H1 (cell line): ENCODE results near the gene ZNF425. TPM values are rescaled to one million over a fixed set of nuclear protein-coding genes. Genes with fewer than 3 reads are reported as not detected.
A peak's percentile ranks its signal among the peaks of the same experiment; 100 is the strongest.

Experiments used
- CTCF ChIA-PET: fragments of 300-600 bp; sonication (Branson Sonifier 250); formaldehyde crosslinking; loops from one replicate; lab custom pipeline; 2021; ENCODE audit not compliant: partially characterized antibody; lab: Charles Lee
- POLR2A ChIA-PET: fragments of 300-600 bp; sonication (Branson Sonifier 250); formaldehyde crosslinking; loops from one replicate; lab custom pipeline; 2021; ENCODE audit warnings: inconsistent platforms; ENCODE audit not compliant: partially characterized antibody; lab: Charles Lee
- DNase-seq, 2 experiments: peaks; one replicate each; pipeline versions ENCODE4 v3.0.0 to v3.0.0-alpha.2; 2010 to 2022; ENCODE audit warnings: low spot score in 2 of 2, low read depth in 1 of 2, mixed read lengths in 1 of 2
- FAIRE-seq: peaks from 2 replicates; lab custom pipeline; 2011; peaks lifted over from hg19 to GRCh38; lab: Jason Lieb, UNC
- H2AFZ ChIP-seq: 2 replicates; pipeline ENCODE4 v1.8.1; 2012; ENCODE audit warnings: low read length, inconsistent platforms
- H2AK5ac ChIP-seq: 2 replicates; pipeline ENCODE4 v1.6.1; 2013; ENCODE audit warnings: low read depth, low read length
- H2BK120ac ChIP-seq: replicated peaks from 2 replicates; pipeline ENCODE3; 2013; ENCODE audit warnings: low read depth, low read length, inconsistent platforms
- H2BK12ac ChIP-seq: 2 replicates; pipeline ENCODE4 v1.6.1; 2013; ENCODE audit warnings: low read depth, low read length
- H2BK15ac ChIP-seq: 2 replicates; pipeline ENCODE4 v1.6.1; 2013; ENCODE audit warnings: low read length
- H2BK20ac ChIP-seq: 2 replicates; pipeline ENCODE4 v1.6.1; 2013; ENCODE audit warnings: low read length
- H2BK5ac ChIP-seq: 2 replicates; pipeline ENCODE4 v1.6.1; 2013; ENCODE audit warnings: low read depth, low read length
- H3K14ac ChIP-seq: 2 replicates; pipeline ENCODE4 v1.6.1; 2013; ENCODE audit warnings: inconsistent platforms; ENCODE audit not compliant: insufficient read length
- H3K18ac ChIP-seq: 2 replicates; pipeline ENCODE4 v1.6.1; 2013; ENCODE audit warnings: low read length; ENCODE audit errors: extremely low read depth
- H3K23ac ChIP-seq: 2 replicates; pipeline ENCODE4 v1.6.1; 2013; ENCODE audit warnings: inconsistent platforms; ENCODE audit not compliant: insufficient read length
- H3K23me2 ChIP-seq: 2 replicates; pipeline ENCODE4 v1.6.1; 2013; ENCODE audit warnings: low read depth, low read length
- H3K27ac ChIP-seq: 2 replicates; pipeline ENCODE4 v1.6.1; 2011; ENCODE audit warnings: low read depth, low read length, inconsistent platforms
- H3K27me3 ChIP-seq, 4 experiments: replicated peaks in 1 of 4; 1 replicate in 1 of 4; 2 replicates in 3 of 4; pipeline versions ENCODE4 v1.6.1 to v1.8.1; 2011 to 2013; ENCODE audit warnings: low read length in 3 of 4, mild to moderate bottlenecking in 3 of 4, inconsistent platforms in 2 of 4, mixed read lengths in 2 of 4, moderate library complexity in 1 of 4; ENCODE audit not compliant: control insufficient read depth in 3 of 4, insufficient read depth in 3 of 4; ENCODE audit errors: extremely low read depth in 1 of 4
- H3K36me3 ChIP-seq, 4 experiments: 2 replicates each; pipeline versions ENCODE4 v1.6.1 to v1.8.1; 2011 to 2013; ENCODE audit warnings: mild to moderate bottlenecking in 4 of 4, low read length in 3 of 4, moderate library complexity in 2 of 4, control low read depth in 1 of 4, inconsistent platforms in 1 of 4; ENCODE audit not compliant: insufficient read depth in 4 of 4, control insufficient read depth in 2 of 4
- H3K4ac ChIP-seq: replicated peaks from 2 replicates; pipeline ENCODE3; 2013; ENCODE audit warnings: low read length, low read depth, mixed read lengths, inconsistent platforms; ENCODE audit not compliant: insufficient read length
- H3K4me1 ChIP-seq, 4 experiments: replicated peaks in 1 of 4; 1 replicate in 1 of 4; 2 replicates in 3 of 4; pipeline versions ENCODE4 v1.6.1 to v1.8.1; 2011 to 2013; ENCODE audit warnings: low read length in 3 of 4, inconsistent platforms in 2 of 4, mixed read lengths in 1 of 4; ENCODE audit not compliant: insufficient read depth in 4 of 4, control insufficient read depth in 3 of 4
- H3K4me2 ChIP-seq, 2 experiments: 2 replicates each; pipeline versions ENCODE4 v1.6.1 to v1.8.1; 2011 to 2013; ENCODE audit warnings: low read depth in 2 of 2, low read length in 2 of 2, control low read depth in 1 of 2, inconsistent platforms in 1 of 2, mild to moderate bottlenecking in 1 of 2; ENCODE audit not compliant: insufficient read depth in 1 of 2
- H3K4me3 ChIP-seq, 4 experiments: fragments of 200-600, 300-600 bp in 1 of 4; sonication (generic), shearing (Covaris generic), sonication (Bioruptor Twin) in 1 of 4; 2 replicates each; pipeline versions ENCODE4 v1.5.1 to v1.8.1; 2011 to 2016; ENCODE audit warnings: low read length in 4 of 4, low read depth in 3 of 4, control low read depth in 2 of 4, inconsistent platforms in 2 of 4, mild to moderate bottlenecking in 2 of 4, mixed read lengths in 1 of 4, moderate library complexity in 1 of 4; ENCODE audit not compliant: insufficient read depth in 2 of 4; ENCODE audit errors: extremely low read depth in 1 of 4
- H3K56ac ChIP-seq: replicated peaks from 2 replicates; pipeline ENCODE3; 2013; ENCODE audit warnings: low read depth, mild to moderate bottlenecking, mixed read lengths, low read length, inconsistent platforms; ENCODE audit not compliant: insufficient read length
- H3K79me1 ChIP-seq: 2 replicates; pipeline ENCODE4 v1.6.1; 2013; ENCODE audit warnings: low read depth, low read length, control low read depth
- H3K79me2 ChIP-seq, 2 experiments: 2 replicates each; pipeline versions ENCODE4 v1.6.1 to v1.8.1; 2012 to 2013; ENCODE audit warnings: low read length in 2 of 2, mild to moderate bottlenecking in 2 of 2, inconsistent platforms in 1 of 2; ENCODE audit not compliant: insufficient read depth in 2 of 2, control insufficient read depth in 1 of 2
- H3K9ac ChIP-seq, 4 experiments: replicated peaks in 1 of 4; 1 replicate in 1 of 4; 2 replicates in 3 of 4; pipeline versions ENCODE4 v1.6.1 to v1.8.1; 2011 to 2013; ENCODE audit warnings: low read depth in 3 of 4, low read length in 3 of 4, control low read depth in 2 of 4, mild to moderate bottlenecking in 2 of 4, moderate library complexity in 2 of 4, inconsistent platforms in 1 of 4; ENCODE audit errors: extremely low read depth in 1 of 4
- H3K9me3 ChIP-seq, 2 experiments: 2 replicates each; pipeline versions ENCODE4 v1.6.1 to v1.8.1; 2012 to 2013; ENCODE audit warnings: mild to moderate bottlenecking in 2 of 2, moderate library complexity in 2 of 2, control low read depth in 1 of 2, inconsistent platforms in 1 of 2, low read depth in 1 of 2, low read length in 1 of 2, mixed read lengths in 1 of 2; ENCODE audit not compliant: insufficient read depth in 2 of 2
- H4K20me1 ChIP-seq, 2 experiments: replicated peaks in 1 of 2; 2 replicates each; pipeline versions ENCODE3 to v1.8.1; 2011 to 2013; ENCODE audit warnings: inconsistent platforms in 2 of 2, low read length in 2 of 2, mild to moderate bottlenecking in 1 of 2; ENCODE audit not compliant: insufficient read depth in 2 of 2, control insufficient read depth in 1 of 2
- H4K5ac ChIP-seq: 2 replicates; pipeline ENCODE4 v1.6.1; 2013; ENCODE audit warnings: low read length, low read depth, mixed read lengths, inconsistent platforms; ENCODE audit not compliant: insufficient read length
- H4K8ac ChIP-seq: 2 replicates; pipeline ENCODE4 v1.8.0; 2013; ENCODE audit warnings: mild to moderate bottlenecking, moderate library complexity, low read length, inconsistent platforms; ENCODE audit not compliant: insufficient read depth; ENCODE audit errors: extremely low read depth
- H4K91ac ChIP-seq: replicated peaks from 2 replicates; pipeline ENCODE3; 2013; ENCODE audit warnings: low read length, mixed read lengths, inconsistent platforms; ENCODE audit not compliant: insufficient read length
- ASH2L ChIP-seq: fragments of 200-600, 300-600 bp; sonication (generic); IDR thresholded peaks from one replicate; pipeline ENCODE4 v1.7.1; 2017; ENCODE audit warnings: low read length
- CHD1 ChIP-seq: IDR thresholded peaks from 2 replicates; pipeline ENCODE4 v1.6.1; 2012; ENCODE audit warnings: low read depth, low read length, improper control_type of control experiment
- POLR2A ChIP-seq, 2 experiments: IDR thresholded peaks; 1 replicate in 1 of 2; 2 replicates in 1 of 2; pipeline ENCODE4 v1.6.1; 2011; ENCODE audit warnings: low read depth in 2 of 2, low read length in 2 of 2, mild to moderate bottlenecking in 2 of 2; ENCODE audit errors: control extremely low read depth in 1 of 2
- POLR2AphosphoS5 ChIP-seq: IDR thresholded peaks from 2 replicates; pipeline ENCODE4 v1.6.1; 2011; ENCODE audit warnings: low read depth, low read length
- RXRA ChIP-seq: IDR thresholded peaks from 2 replicates; pipeline ENCODE4 v1.6.1; 2011; ENCODE audit warnings: low read depth, mild to moderate bottlenecking, low read length, moderate library complexity; ENCODE audit not compliant: insufficient read depth
- SUZ12 ChIP-seq: fragments of 200-600 bp; sonication (generic); IDR thresholded peaks from 2 replicates; pipeline ENCODE4 v1.6.1; 2012; ENCODE audit warnings: mild to moderate bottlenecking, inconsistent platforms, low read length, moderate library complexity, mixed read lengths
- TAF1 ChIP-seq: IDR thresholded peaks from 2 replicates; pipeline ENCODE4 v1.6.1; 2011; ENCODE audit warnings: mild to moderate bottlenecking, low read depth, low read length
- TAF7 ChIP-seq: optimal IDR thresholded peaks from 2 replicates; pipeline ENCODE3; 2011; ENCODE audit warnings: low read depth, mild to moderate bottlenecking, inconsistent platforms, low read length, moderate library complexity, borderline replicate concordance
- ZNF274 ChIP-seq: IDR thresholded peaks from 2 replicates; pipeline ENCODE4 v1.7.0; 2012; ENCODE audit warnings: low read length, borderline replicate concordance; ENCODE audit errors: extremely low read depth
- WGBS, 2 experiments: shearing (Covaris generic) in 1 of 2; methylation state at CpG; one replicate each; pipeline versions ENCODE4 v1.1.6 to v1.1.7; 2013 to 2015; ENCODE audit warnings: low lambda C conversion rate in 2 of 2, mixed read lengths in 2 of 2, inconsistent platforms in 1 of 2, low coverage in 1 of 2, missing lambda C conversion rate in 1 of 2; ENCODE audit not compliant: insufficient replicate concordance in 2 of 2, insufficient coverage in 1 of 2, insufficient read length in 1 of 2; ENCODE audit errors: extremely low coverage in 1 of 2, missing lambda C conversion rate in 1 of 2; 5-methylcytosine and 5-hydroxymethylcytosine counted together
- polyA plus RNA-seq, 7 experiments: library from polyadenylated mRNA; depleted of rRNA in 3 of 7; stranded (reverse) in 5 of 7; unstranded in 2 of 7; fragments of >200 nt in 5 of 7; fragments of 200-250 nt in 2 of 7; gene quantifications; 1 replicate in 5 of 7; 2 replicates in 1 of 7; 4 replicates in 1 of 7; pipeline versions ENCODE4 v1.2.1 to v1.2.3, GENCODE V29; 2011 to 2013; ENCODE audit warnings: missing spikeins in 2 of 7, mixed read lengths in 2 of 7
- total RNA-seq: library from RNA; stranded (reverse); fragmentation: NEBNext Ultra II Directional; extraction: Animal tissue kit (Norgen Biotek cat#: 25700); gene quantifications from 2 replicates; pipeline ENCODE4 v1.2.1, GENCODE V29; 2021

ZNF425 gene
- total and polyA plus RNA-seq, 2 of the 8 experiments (the other 6 are each of a cell fraction or from before 2014, with no cell fraction given): 3.4 to 6.1 TPM

- H4K5ac ChIP-seq: peak overlapping the region; percentile 74
- H3K79me1 ChIP-seq: no peaks in the 10 kb centered on the region
- H3K23me2 ChIP-seq: peaks cover 4% of the 10 kb centered on the region; the same call in 1 of the 2 replicates
- no peak overlapping the region for H3K14ac ChIP-seq
- no peak overlapping the region for H2BK12ac ChIP-seq
- no peak for FAIRE-seq
- H2BK20ac ChIP-seq: no peak overlapping the region
- no peaks in the 10 kb centered on the region for H3K27me3 ChIP-seq
- no peak overlapping the region for H2AFZ ChIP-seq
- ChIA-PET CTCF (interaction anchor here (0.8 to 7.2 kb wide), 18 partner anchors 10 to 256 kb away, joined by 3 to 84 read pairs (median 4); partner anchors contain the start of gene ZNF425), POLR2A (interaction anchor here (0.5 to 9.2 kb wide), 21 partner anchors 7 to 313 kb away, joined by 3 to 142 read pairs (median 7); partner anchors contain the start of genes ZNF282 and ZNF425)
- peaks cover 17 to 31% (median 23%) of the 10 kb centered on the region in 4 experiments; a peak in 6 of 7 replicates for H3K4me1 ChIP-seq
- peak overlapping the region; percentile 84; the same call in 1 of the 2 replicates for H3K27ac ChIP-seq
- H2BK5ac ChIP-seq: peak overlapping the region; percentile 88
- peak overlapping the region; percentile 97 for H3K4ac ChIP-seq
- peak overlapping the region; percentile 89; the same call in 1 of the 2 replicates for H3K18ac ChIP-seq
- peak; percentile 24 for TF ChIP-seq POLR2AphosphoS5
- TF ChIP-seq SUZ12: no peak
- TF ChIP-seq CHD1: no peak; the same call in 1 of the 2 replicates
- peak; percentile 60 for TF ChIP-seq TAF7
- TF ChIP-seq ZNF274: no peak
- peak in 1 of 2 experiments; percentile 21; a peak in 2 of 3 replicates for TF ChIP-seq POLR2A (IDR thresholded peaks at IDR 0.05; ENCODE audit: control extremely low read depth in 1 of 2, low read depth in 2 of 2, low read length in 2 of 2)
- TF ChIP-seq RXRA: no peak
- peak; percentile 68 for TF ChIP-seq ASH2L
- TF ChIP-seq TAF1: 0 out of 2 replicates have a peak, but pooled peaks have one; percentile 19
- TF ChIP-seq, all 59 proteins: peak for 5
- H3K23ac ChIP-seq: no peak overlapping the region
- peak overlapping the region; percentile 71 for H2BK120ac ChIP-seq
- H3K79me2 ChIP-seq: peaks cover 41 to 62% of the 10 kb centered on the region in 2 experiments
- peak overlapping the region; percentile 75 to 97 (median 84) for H3K9ac ChIP-seq
- peaks cover 2 to 7% of the 10 kb centered on the region in 2 experiments for H4K20me1 ChIP-seq
- no peaks in the 10 kb centered on the region for H3K9me3 ChIP-seq
- peak overlapping the region; percentile 81 to 97 for H3K4me2 ChIP-seq
- peak overlapping the region; percentile 95 for H4K91ac ChIP-seq
- H3K36me3 ChIP-seq: no peaks in the 10 kb centered on the region; a peak in 3 of 8 replicates
- peak overlapping the region; percentile 90 for H3K56ac ChIP-seq
- peak overlapping the region; percentile 87 for H4K8ac ChIP-seq
- H2BK15ac ChIP-seq: no peak overlapping the region
- peak overlapping the region; percentile 17; the same call in 1 of the 2 replicates for H2AK5ac ChIP-seq
- peak in 1 of 2 experiments; percentile 63 for DNase-seq
- 3% methylated on average over 78 of the region's 86 CpGs; no CpG with 5 or more reads in 1 of the 2 experiments for WGBS, 2 experiments
- peak overlapping the region; percentile 80 to 91 (median 89) for H3K4me3 ChIP-seq
These were observed 21.9 kb upstream of the ZNF425 start for GRCh38 chr7:149147752-149148653.
